NT2/D1 (cell line): ENCODE measurements around the gene TBC1D10B.

Source experiments
- SUZ12 ChIP-seq: IDR thresholded peaks from 2 replicates; pipeline ENCODE4 v1.6.1; 2011; ENCODE audit not compliant: insufficient read length, insufficient read depth; ENCODE audit errors: extremely low read depth
- YY1 ChIP-seq: IDR thresholded peaks from 2 replicates; pipeline ENCODE4 v1.6.1; 2011; ENCODE audit not compliant: insufficient read length, insufficient read depth
- ZNF274 ChIP-seq: IDR thresholded peaks from 2 replicates; pipeline ENCODE4 v1.6.1; 2011; ENCODE audit warnings: mild to moderate bottlenecking, low read depth, low read length

GRCh38 chr16:30361180-30361579 is 9.1 kb downstream of the TBC1D10B start:
- TF ChIP-seq ZNF274 (no peak), SUZ12 (no peak), YY1 (no peak)
